Prostate gland (tissue), 2 donors: Measurements from ENCODE around the gene AATK. TPM values are rescaled to one million over a fixed set of nuclear protein-coding genes. Genes with fewer than 3 reads are reported as not detected.

Source experiments
- DNase-seq: peaks from one replicate; pipeline ENCODE4 v3.0.0-alpha.2; 2019; ENCODE audit warnings: low spot score
- H3K27ac ChIP-seq, 2 donors: fragments of 200-600 bp; sonication (generic); 2 replicates each; pipeline ENCODE4 v1.5.1; 2017 to 2019
- H3K27me3 ChIP-seq: fragments of 200-600 bp; sonication (generic); replicated peaks from 2 replicates; pipeline ENCODE4 v1.5.1; 2019; ENCODE audit not compliant: insufficient read depth
- H3K36me3 ChIP-seq, 2 donors: fragments of 200-600 bp; sonication (generic); 1 replicate in 1 of 2; 2 replicates in 1 of 2; pipeline versions ENCODE4 v1.5.1 to v1.8.1; 2017 to 2019
- H3K4me1 ChIP-seq: fragments of 200-600 bp; sonication (generic); replicated peaks from 2 replicates; pipeline ENCODE4 v1.5.1; 2019
- H3K4me3 ChIP-seq, 2 donors: fragments of 200-600 bp; sonication (generic); 2 replicates each; pipeline ENCODE4 v1.5.1; 2017 to 2019
- H3K9me3 ChIP-seq: fragments of 200-600 bp; sonication (generic); 2 replicates; pipeline ENCODE4 v1.5.1; 2017
- CTCF ChIP-seq, 4 experiments: fragments of 200-600 bp in 2 of 4; fragments of 450-650 bp in 2 of 4; sonication (generic) in 2 of 4; IDR thresholded peaks; 1 replicate in 3 of 4; 2 replicates in 1 of 4; pipeline ENCODE4 v1.5.1; 2016 to 2019; ENCODE audit warnings: antibody characterized with exemption in 4 of 4, mild to moderate bottlenecking in 2 of 4, moderate library complexity in 2 of 4
- POLR2A ChIP-seq: fragments of 450-650 bp; IDR thresholded peaks from one replicate; pipeline ENCODE4 v1.6.1; 2016; ENCODE audit warnings: antibody characterized with exemption, mild to moderate bottlenecking
- POLR2AphosphoS5 ChIP-seq: sonication (generic); formaldehyde crosslinking; IDR thresholded peaks from one replicate; pipeline ENCODE4 v1.6.1; 2017; ENCODE audit warnings: antibody characterized with exemption
- WGBS: methylation state at CpG from one replicate; pipeline ENCODE4 v1.1.5; 2018; 5-methylcytosine and 5-hydroxymethylcytosine counted together
- intact Hi-C: fragments of 100-400 bp; cut with DNase I; formaldehyde crosslinking; loops from one replicate; pipeline ENCODE4 v1.14.2; 2022
- total RNA-seq, 2 donors: library from RNA; depleted of rRNA; stranded (reverse); fragments of >200 nt; gene quantifications; one replicate each; pipeline ENCODE4 v1.1.0, GENCODE V29; 2016

The AATK gene
- total RNA-seq, 2 donors from 2014 or later: 5.2 to 6.6 TPM

DNA sequence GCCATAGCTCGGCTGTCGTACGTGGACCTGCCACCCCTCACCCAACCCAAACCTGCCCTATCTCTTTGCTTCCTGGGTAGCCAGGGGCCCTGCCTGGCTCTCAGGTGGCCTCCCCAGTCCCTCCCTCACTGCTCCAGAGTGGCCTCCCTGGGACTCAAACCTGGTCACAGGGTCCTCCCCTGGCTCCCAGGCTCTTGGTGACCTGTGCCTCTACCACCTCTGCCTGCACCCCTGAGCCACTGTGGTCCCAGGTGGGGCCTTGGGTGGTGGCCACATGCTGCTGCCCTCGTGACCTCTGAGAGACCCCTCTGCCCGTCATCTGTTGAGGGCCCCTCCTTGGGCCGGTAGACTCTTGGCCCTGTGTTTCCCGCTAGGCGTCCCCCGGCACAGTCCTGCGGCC, 65.4 kb downstream of the AATK start:
- peaks cover 17% of the 10 kb centered on the region for H3K4me1 ChIP-seq
- no peak overlapping the region for H3K4me3 ChIP-seq
- 93% methylated on average over 10 of the region's 10 CpGs for WGBS
- H3K27ac ChIP-seq: no peak overlapping the region
- intact Hi-C loops: no loop called here
- H3K36me3 ChIP-seq: peaks cover 9 to 25% of the 10 kb centered on the region in 2 donors
- no peak for DNase-seq
- H3K27me3 ChIP-seq: no peaks in the 10 kb centered on the region
- no peaks in the 10 kb centered on the region for H3K9me3 ChIP-seq
- no peak for TF ChIP-seq POLR2A
- TF ChIP-seq POLR2AphosphoS5: no peak
- TF ChIP-seq CTCF (IDR thresholded peaks at IDR 0.05): no peak

DNA sequence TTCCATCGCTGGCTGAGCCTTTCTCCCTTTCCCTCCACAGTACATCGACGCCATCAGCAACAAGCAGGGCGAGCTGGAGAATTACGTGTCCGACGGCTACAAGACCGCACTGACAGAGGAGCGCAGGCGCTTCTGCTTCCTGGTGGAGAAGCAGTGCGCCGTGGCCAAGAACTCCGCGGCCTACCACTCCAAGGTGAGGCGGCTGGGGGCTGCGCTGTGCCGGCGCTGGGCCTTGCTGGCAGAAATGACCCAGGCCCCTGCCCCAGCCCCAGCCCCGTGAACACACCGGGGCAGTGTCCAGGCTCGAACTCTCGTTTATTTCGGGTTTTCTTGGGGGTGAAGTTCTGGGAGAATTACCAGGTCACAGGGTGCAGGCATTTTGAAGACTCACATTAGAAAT, 66.1 kb downstream of the AATK start:
- H3K27ac ChIP-seq: no peak overlapping the region
- TF ChIP-seq POLR2A: no peak
- TF ChIP-seq POLR2AphosphoS5: no peak
- no peak for TF ChIP-seq CTCF (IDR thresholded peaks at IDR 0.05)
- no peaks in the 10 kb centered on the region for H3K27me3 ChIP-seq
- peaks cover 17% of the 10 kb centered on the region for H3K4me1 ChIP-seq
- H3K4me3 ChIP-seq: no peak overlapping the region
- 96% methylated on average over 23 of the region's 23 CpGs for WGBS
- no peak for DNase-seq
- peaks cover 6 to 25% of the 10 kb centered on the region in 2 donors for H3K36me3 ChIP-seq
- intact Hi-C loops: loop anchor here (5.0 kb wide), 1 partner anchor 43 kb away; no protein-coding TSS in a partner anchor
- no peaks in the 10 kb centered on the region for H3K9me3 ChIP-seq

DNA sequence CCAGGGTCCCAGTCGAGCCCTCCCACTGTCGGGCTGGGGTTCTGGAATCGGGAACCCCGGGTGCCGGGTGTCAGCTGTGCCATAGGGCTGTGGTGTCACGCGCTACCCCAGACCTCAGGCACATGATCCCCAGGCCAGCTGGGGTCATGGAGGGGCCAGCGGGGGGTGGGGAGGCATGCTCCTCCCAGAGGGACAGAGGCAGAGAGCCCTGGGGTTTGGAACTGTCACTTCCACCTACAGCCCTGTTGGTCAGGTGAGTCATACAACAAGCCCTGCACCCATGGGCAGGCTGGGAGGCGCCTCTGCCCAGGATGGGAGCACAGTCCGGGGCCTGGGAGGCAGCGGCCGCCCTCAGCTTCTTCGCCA, 68.1 kb downstream of the AATK start:
- TF ChIP-seq CTCF (IDR thresholded peaks at IDR 0.05) (no peak), POLR2A (no peak), POLR2AphosphoS5 (no peak)
- no peaks in the 10 kb centered on the region for H3K27me3 ChIP-seq
- WGBS: 70% methylated on average over 13 of the region's 13 CpGs
- H3K27ac ChIP-seq: peak overlapping the region; percentile 73 to 76
- H3K9me3 ChIP-seq: no peaks in the 10 kb centered on the region
- H3K36me3 ChIP-seq: peaks cover 0 to 14% of the 10 kb centered on the region in 2 donors
- no peak for DNase-seq
- intact Hi-C loops: loop anchor here (1.0 to 5.0 kb wide), 4 partner anchors 41 to 107 kb away; partner anchors contain the start of genes BAIAP2 and CHMP6
- peaks cover 17% of the 10 kb centered on the region for H3K4me1 ChIP-seq
- H3K4me3 ChIP-seq: no peak overlapping the region

GRCh38 chr17:81097134-81097942, 68.7 kb downstream of the AATK start:
- peak overlapping the region; percentile 73 to 76 for H3K27ac ChIP-seq
- H3K4me1 ChIP-seq: peaks cover 19% of the 10 kb centered on the region
- DNase-seq: peak; percentile 73
- peaks cover 0 to 14% of the 10 kb centered on the region in 2 donors for H3K36me3 ChIP-seq
- H3K27me3 ChIP-seq: no peaks in the 10 kb centered on the region
- no peaks in the 10 kb centered on the region for H3K9me3 ChIP-seq
- H3K4me3 ChIP-seq: no peak overlapping the region
- intact Hi-C loops: loop anchor here (1.0 to 5.0 kb wide), 4 partner anchors 40 to 107 kb away; partner anchors contain the start of genes BAIAP2 and CHMP6
- TF ChIP-seq POLR2AphosphoS5: no peak
- TF ChIP-seq CTCF (IDR thresholded peaks at IDR 0.05): peak; percentile 68 to 87 (median 84)
- TF ChIP-seq POLR2A: peak; percentile 23
- WGBS: 13% methylated on average over 26 of the region's 31 CpGs
